Glutamatergic neuron (in vitro differentiated cells): ENCODE measurements around the gene SIAH3. TPM values are rescaled to one million over a fixed set of nuclear protein-coding genes. Genes with fewer than 3 reads are reported as not detected.

Experiments used
- DNase-seq: peaks from one replicate; pipeline ENCODE4 v3.0.0; 2022
- H3K27ac Mint-ChIP-seq: one replicate; pipeline ENCODE4 v1.8.0; 2020; ENCODE audit warnings: mild to moderate bottlenecking, mixed read lengths, inconsistent platforms; ENCODE audit not compliant: unreplicated experiment
- H3K27me3 Mint-ChIP-seq: one replicate; pipeline ENCODE4 v1.8.0; 2020; ENCODE audit warnings: mild to moderate bottlenecking, moderate library complexity, mixed read lengths, inconsistent platforms; ENCODE audit not compliant: unreplicated experiment
- H3K36me3 Mint-ChIP-seq: one replicate; pipeline ENCODE4 v1.8.0; 2020; ENCODE audit warnings: mild to moderate bottlenecking, mixed read lengths, inconsistent platforms; ENCODE audit not compliant: unreplicated experiment
- H3K4me1 Mint-ChIP-seq: one replicate; pipeline ENCODE4 v1.8.0; 2020; ENCODE audit warnings: mild to moderate bottlenecking, low read depth, mixed read lengths, inconsistent platforms; ENCODE audit not compliant: unreplicated experiment
- H3K4me3 Mint-ChIP-seq: one replicate; pipeline ENCODE4 v1.8.0; 2020; ENCODE audit warnings: mild to moderate bottlenecking, mixed read lengths, inconsistent platforms; ENCODE audit not compliant: unreplicated experiment
- H3K9me3 Mint-ChIP-seq: one replicate; pipeline ENCODE4 v1.8.0; 2020; ENCODE audit warnings: mild to moderate bottlenecking, moderate library complexity, mixed read lengths, inconsistent platforms; ENCODE audit not compliant: unreplicated experiment
- CTCF ChIP-seq: fragments of 200-600 bp; sonication (generic); IDR thresholded peaks from one replicate; pipeline ENCODE4 v1.5.0; 2021; ENCODE audit not compliant: partially characterized antibody, unreplicated experiment
- total RNA-seq: library from RNA; stranded (reverse); fragmentation: NEBNext Ultra II Directional; extraction: Animal tissue kit (Norgen Biotek cat#: 25700); gene quantifications from one replicate; pipeline ENCODE4 v1.2.1, GENCODE V29; 2021; ENCODE audit not compliant: unreplicated experiment

Gene SIAH3
- total RNA-seq, 1 donor from 2014 or later = 1.2 TPM

GRCh38 chr13:45881353-45881752, 29.8 kb upstream of the SIAH3 start:
- no peak overlapping the region for H3K4me3 Mint-ChIP-seq
- H3K4me1 Mint-ChIP-seq = peaks cover 24% of the 10 kb centered on the region
- H3K27me3 Mint-ChIP-seq = no peaks in the 10 kb centered on the region
- no peak for DNase-seq
- TF ChIP-seq CTCF = no peak
- H3K27ac Mint-ChIP-seq = no peak overlapping the region
- no peaks in the 10 kb centered on the region for H3K9me3 Mint-ChIP-seq
- H3K36me3 Mint-ChIP-seq = no peaks in the 10 kb centered on the region

GRCh38 chr13:45880242-45880641, 28.7 kb upstream of the SIAH3 start:
- TF ChIP-seq CTCF = no peak
- Mint-ChIP-seq H3K9me3 (peaks cover 2% of the 10 kb centered on the region), H3K4me3 (no peak overlapping the region), H3K27me3 (peaks cover 3% of the 10 kb centered on the region), H3K27ac (no peak overlapping the region), H3K4me1 (peaks cover 27% of the 10 kb centered on the region), H3K36me3 (no peaks in the 10 kb centered on the region)
- DNase-seq = no peak

GRCh38 chr13:45879666-45880065, 28.1 kb upstream of the SIAH3 start:
- H3K4me1 Mint-ChIP-seq = peaks cover 32% of the 10 kb centered on the region
- TF ChIP-seq CTCF = no peak
- H3K9me3 Mint-ChIP-seq = peaks cover 2% of the 10 kb centered on the region
- H3K27me3 Mint-ChIP-seq = peaks cover 3% of the 10 kb centered on the region
- H3K4me3 Mint-ChIP-seq = no peak overlapping the region
- H3K27ac Mint-ChIP-seq = no peak overlapping the region
- DNase-seq = peak; percentile 39
- no peaks in the 10 kb centered on the region for H3K36me3 Mint-ChIP-seq

- H3K4me1 Mint-ChIP-seq = peaks cover 34% of the 10 kb centered on the region
- peaks cover 3% of the 10 kb centered on the region for H3K27me3 Mint-ChIP-seq
Observed at GRCh38 chr13:45878966-45879365, 27.4 kb upstream of the SIAH3 start.

GRCh38 chr13:45876781-45877180, 25.2 kb upstream of the SIAH3 start:
- TF ChIP-seq CTCF = no peak
- DNase-seq = no peak
- H3K9me3 Mint-ChIP-seq = peaks cover 6% of the 10 kb centered on the region
- H3K27ac Mint-ChIP-seq = no peak overlapping the region
- H3K4me3 Mint-ChIP-seq = no peak overlapping the region
- peaks cover 7% of the 10 kb centered on the region for H3K27me3 Mint-ChIP-seq
- peaks cover 45% of the 10 kb centered on the region for H3K4me1 Mint-ChIP-seq
- no peaks in the 10 kb centered on the region for H3K36me3 Mint-ChIP-seq

More at GRCh38 chr13:45878966-45879365, 27.4 kb upstream of the SIAH3 start:
- Mint-ChIP-seq H3K36me3 (no peaks in the 10 kb centered on the region), H3K4me3 (no peak overlapping the region), H3K9me3 (peaks cover 2% of the 10 kb centered on the region), H3K27ac (no peak overlapping the region)
- DNase-seq = no peak
- no peak for TF ChIP-seq CTCF
